ENCODE results near the gene ZNF132.

- no peak for TF ChIP-seq CTCF (IDR thresholded peaks at IDR 0.05)
- no peak for TF ChIP-seq POLR2AphosphoS5 (IDR thresholded peaks at IDR 0.05)
- TF ChIP-seq EP300 (IDR thresholded peaks at IDR 0.05): no peak
- no peak for TF ChIP-seq POLR2A (IDR thresholded peaks at IDR 0.05)
Observed at GRCh38 chr19:58392945-58393724, 46.8 kb downstream of the ZNF132 start.

Measured in upper lobe of left lung (tissue), 4 donors.